WTC11 (cell line): ENCODE data around the gene LRCH4. TPM values are rescaled to one million over a fixed set of nuclear protein-coding genes. Genes with fewer than 3 reads are reported as not detected.

ENCODE experiments used
- ATAC-seq: fragments of 200-7000 bp; cut with Tn5 transposase; 2 replicates; pipeline ENCODE4 v1.10.0; 2021; ENCODE audit warnings: mild to moderate bottlenecking, moderate library complexity
- CTCF ChIA-PET: fragments of 300-600 bp; sonication (Branson Sonifier 250); formaldehyde crosslinking; loops from one replicate; lab custom pipeline; 2021; ENCODE audit warnings: antibody characterized with exemption; lab: Charles Lee
- POLR2A ChIA-PET: fragments of 350-600 bp; sonication (Branson Sonifier 250); formaldehyde crosslinking; loops from one replicate; lab custom pipeline; 2021; ENCODE audit warnings: antibody characterized with exemption; lab: Charles Lee
- DNase-seq: peaks from one replicate; pipeline ENCODE4 v3.0.0; 2021; ENCODE audit warnings: low spot score
- H3K27ac Mint-ChIP-seq: 2 replicates; pipeline ENCODE4 v1.8.0; 2021; ENCODE audit warnings: mixed read lengths
- H3K27me3 Mint-ChIP-seq: 2 replicates; pipeline ENCODE4 v1.8.0; 2021; ENCODE audit warnings: low read depth, mild to moderate bottlenecking, moderate library complexity, mixed read lengths
- H3K36me3 Mint-ChIP-seq: 2 replicates; pipeline ENCODE4 v1.8.0; 2021; ENCODE audit warnings: mixed read lengths
- H3K4me1 Mint-ChIP-seq: 2 replicates; pipeline ENCODE4 v1.8.0; 2022; ENCODE audit warnings: mixed read lengths
- H3K4me3 Mint-ChIP-seq: 2 replicates; pipeline ENCODE4 v1.8.0; 2021; ENCODE audit warnings: mild to moderate bottlenecking, moderate library complexity, mixed read lengths
- H3K9me3 Mint-ChIP-seq: 2 replicates; pipeline ENCODE4 v1.8.0; 2021; ENCODE audit warnings: mixed read lengths
- AR ChIP-seq: fragments of 250-450 bp; sonication (Bioruptor Pico); IDR thresholded peaks from 2 replicates; pipeline ENCODE4 v1.9.0; 2021; ENCODE audit warnings: mild to moderate bottlenecking
- CDX4 ChIP-seq: fragments of 250-450 bp; sonication (Bioruptor Pico); IDR thresholded peaks from 2 replicates; pipeline ENCODE4 v1.9.0; 2021; ENCODE audit warnings: moderate library complexity, mild to moderate bottlenecking, inconsistent platforms, borderline replicate concordance
- CTCF ChIP-seq: fragments of 200-600 bp; IDR thresholded peaks from 2 replicates; pipeline ENCODE4 v1.8.0; 2022; ENCODE audit warnings: antibody characterized with exemption
- E2F4 ChIP-seq: sonication (generic); formaldehyde crosslinking; IDR thresholded peaks from 2 replicates; pipeline ENCODE4 v1.8.1; 2022; ENCODE audit warnings: low read depth, mild to moderate bottlenecking, moderate library complexity, missing genetic modification reagents, borderline replicate concordance
- ELF4 ChIP-seq: sonication (generic); formaldehyde crosslinking; IDR thresholded peaks from 2 replicates; pipeline ENCODE4 v1.8.1; 2022; ENCODE audit warnings: low read depth, mild to moderate bottlenecking, moderate library complexity, missing genetic modification reagents
- FOXJ3 ChIP-seq: sonication (generic); formaldehyde crosslinking; IDR thresholded peaks from 2 replicates; pipeline ENCODE4 v1.9.0; 2021; ENCODE audit warnings: missing genetic modification reagents, mild to moderate bottlenecking, borderline replicate concordance
- GABPB1 ChIP-seq: sonication (generic); formaldehyde crosslinking; IDR thresholded peaks from 2 replicates; pipeline ENCODE4 v1.8.1; 2023; ENCODE audit warnings: mild to moderate bottlenecking, missing genetic modification reagents
- GRHL2 ChIP-seq: fragments of 250-450 bp; sonication (Bioruptor Pico); IDR thresholded peaks from 2 replicates; pipeline ENCODE4 v1.8.0; 2022; ENCODE audit warnings: mild to moderate bottlenecking, moderate library complexity; ENCODE audit not compliant: insufficient replicate concordance, severe bottlenecking
- HMGA2 ChIP-seq: fragments of 250-450 bp; sonication (Bioruptor Pico); IDR thresholded peaks from 2 replicates; pipeline ENCODE4 v1.4.0; 2021; ENCODE audit warnings: mild to moderate bottlenecking, moderate library complexity
- JAZF1 ChIP-seq: fragments of 250-450 bp; sonication (Bioruptor Pico); IDR thresholded peaks from 2 replicates; pipeline ENCODE4 v1.9.0; 2021; ENCODE audit warnings: moderate library complexity, mild to moderate bottlenecking, inconsistent platforms
- JUN ChIP-seq: sonication (generic); formaldehyde crosslinking; IDR thresholded peaks from 2 replicates; pipeline ENCODE4 v1.8.0; 2023; ENCODE audit warnings: mild to moderate bottlenecking, missing genetic modification reagents
- KAT7 ChIP-seq: sonication (generic); formaldehyde crosslinking; IDR thresholded peaks from 2 replicates; pipeline ENCODE4 v1.8.1; 2023; ENCODE audit warnings: missing genetic modification reagents, mild to moderate bottlenecking, borderline replicate concordance
- PRRX2 ChIP-seq: fragments of 250-450 bp; sonication (Bioruptor Pico); IDR thresholded peaks from 2 replicates; pipeline ENCODE4 v1.8.0; 2021; ENCODE audit warnings: mild to moderate bottlenecking
- SOX15 ChIP-seq: fragments of 250-450 bp; sonication (Bioruptor Pico); IDR thresholded peaks from 2 replicates; pipeline ENCODE4 v1.9.0; 2021; ENCODE audit warnings: mild to moderate bottlenecking
- SP1 ChIP-seq: sonication (generic); formaldehyde crosslinking; conservative IDR thresholded peaks from 2 replicates; pipeline ENCODE4 v1.8.1; 2022; ENCODE audit warnings: missing genetic modification reagents
- TCF7 ChIP-seq: sonication (generic); formaldehyde crosslinking; IDR thresholded peaks from 2 replicates; pipeline ENCODE4 v1.8.0; 2022; ENCODE audit warnings: mild to moderate bottlenecking, low read depth, missing genetic modification reagents, moderate library complexity
- TEAD1 ChIP-seq: sonication (generic); formaldehyde crosslinking; IDR thresholded peaks from 2 replicates; pipeline ENCODE4 v1.8.0; 2022; ENCODE audit warnings: mild to moderate bottlenecking, missing genetic modification reagents
- TEAD4 ChIP-seq: sonication (generic); formaldehyde crosslinking; IDR thresholded peaks from 2 replicates; pipeline ENCODE4 v1.8.0; 2022; ENCODE audit warnings: mild to moderate bottlenecking, missing genetic modification reagents
- USF2 ChIP-seq: sonication (generic); formaldehyde crosslinking; IDR thresholded peaks from 2 replicates; pipeline ENCODE4 v1.8.1; 2023; ENCODE audit warnings: mild to moderate bottlenecking, missing genetic modification reagents, moderate library complexity
- ZBTB21 ChIP-seq: sonication (generic); formaldehyde crosslinking; IDR thresholded peaks from 2 replicates; pipeline ENCODE4 v1.8.1; 2023; ENCODE audit warnings: mild to moderate bottlenecking, missing genetic modification reagents, borderline replicate concordance
- ZNF232 ChIP-seq: sonication (generic); formaldehyde crosslinking; IDR thresholded peaks from 2 replicates; pipeline ENCODE4 v1.8.0; 2022; ENCODE audit warnings: mild to moderate bottlenecking, missing genetic modification reagents
- ZNF396 ChIP-seq: fragments of 250-450 bp; sonication (Bioruptor Pico); IDR thresholded peaks from 2 replicates; pipeline ENCODE4 v1.8.0; 2021; ENCODE audit warnings: mild to moderate bottlenecking, moderate library complexity, borderline replicate concordance
- total RNA-seq: library from RNA; stranded (reverse); gene quantifications from 3 replicates; pipeline ENCODE4 v1.2.3, GENCODE V29; 2021
- TF ChIP-seq, protein P1 (sequence below): sonication (generic); formaldehyde crosslinking; IDR thresholded peaks from 2 replicates; pipeline ENCODE4 v1.8.0; 2022; ENCODE audit warnings: mild to moderate bottlenecking, missing genetic modification reagents
- TF ChIP-seq, protein P2 (sequence below): sonication (generic); formaldehyde crosslinking; conservative IDR thresholded peaks from 2 replicates; pipeline ENCODE4 v1.8.1; 2022; ENCODE audit warnings: mild to moderate bottlenecking, missing genetic modification reagents
- TF ChIP-seq, protein P3 (sequence below): sonication (generic); formaldehyde crosslinking; IDR thresholded peaks from 2 replicates; pipeline ENCODE4 v1.8.0; 2022; ENCODE audit warnings: mild to moderate bottlenecking, missing genetic modification reagents
- TF ChIP-seq, protein P4 (sequence below): sonication (generic); formaldehyde crosslinking; IDR thresholded peaks from 2 replicates; pipeline ENCODE4 v1.8.1; 2023; ENCODE audit warnings: mild to moderate bottlenecking, moderate library complexity, missing genetic modification reagents

LRCH4 gene
- total RNA-seq, 1 experiment from 2014 or later = 56.7 TPM

GRCh38 chr7:100603726-100604027 lies 17.7 kb upstream of the LRCH4 start:
- peak; percentile 7 for ATAC-seq
- H3K27ac Mint-ChIP-seq = peak overlapping the region; percentile 96
- CTCF ChIA-PET = interaction anchor here (0.6 to 5.8 kb wide), 14 partner anchors 9 to 124 kb away, joined by 3 to 67 read pairs (median 4); partner anchors contain the start of genes FBXO24, GIGYF1, LRCH4 and MOSPD3
- POLR2A ChIA-PET = interaction anchor here (0.5 to 3.0 kb wide), 8 partner anchors 9 to 1132 kb away, joined by 3 to 60 read pairs (median 8); partner anchors contain the start of genes FBXO24, LRCH4, MOSPD3 and POP7
- peaks cover 43% of the 10 kb centered on the region for H3K4me1 Mint-ChIP-seq
- H3K27me3 Mint-ChIP-seq = peaks cover 13% of the 10 kb centered on the region
- peaks cover 9% of the 10 kb centered on the region for H3K36me3 Mint-ChIP-seq
- peak overlapping the region; percentile 87 for H3K4me3 Mint-ChIP-seq
- no peak for DNase-seq
- H3K9me3 Mint-ChIP-seq = no peaks in the 10 kb centered on the region
- TF ChIP-seq E2F4 (no peak), CDX4 (CRISPR knock-in tag) (no peak), CTCF (no peak), ELF4 (CRISPR knock-in tag) (no peak), ZNF232 (CRISPR knock-in tag) (no peak), AR (no peak), HMGA2 (CRISPR knock-in tag) (no peak), ZBTB21 (peak; percentile 47; the same call in 1 of the 2 replicates), USF2 (CRISPR knock-in tag) (no peak), JUN (CRISPR knock-in tag) (no peak), PRRX2 (CRISPR knock-in tag) (no peak), FOXJ3 (CRISPR knock-in tag) (no peak), TCF7 (no peak), KAT7 (CRISPR knock-in tag) (no peak), SOX15 (CRISPR knock-in tag) (no peak), TEAD4 (CRISPR knock-in tag) (no peak), GABPB1 (CRISPR knock-in tag) (no peak), JAZF1 (CRISPR knock-in tag) (no peak), SP1 (peak; percentile 15; the same call in 1 of the 2 replicates), GRHL2 (CRISPR knock-in tag) (no peak), ZNF396 (CRISPR knock-in tag) (no peak), TEAD1 (CRISPR knock-in tag) (no peak)
- TF ChIP-seq, protein P1, sequence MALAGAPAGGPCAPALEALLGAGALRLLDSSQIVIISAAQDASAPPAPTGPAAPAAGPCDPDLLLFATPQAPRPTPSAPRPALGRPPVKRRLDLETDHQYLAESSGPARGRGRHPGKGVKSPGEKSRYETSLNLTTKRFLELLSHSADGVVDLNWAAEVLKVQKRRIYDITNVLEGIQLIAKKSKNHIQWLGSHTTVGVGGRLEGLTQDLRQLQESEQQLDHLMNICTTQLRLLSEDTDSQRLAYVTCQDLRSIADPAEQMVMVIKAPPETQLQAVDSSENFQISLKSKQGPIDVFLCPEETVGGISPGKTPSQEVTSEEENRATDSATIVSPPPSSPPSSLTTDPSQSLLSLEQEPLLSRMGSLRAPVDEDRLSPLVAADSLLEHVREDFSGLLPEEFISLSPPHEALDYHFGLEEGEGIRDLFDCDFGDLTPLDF = no peak
- TF ChIP-seq, protein P2, sequence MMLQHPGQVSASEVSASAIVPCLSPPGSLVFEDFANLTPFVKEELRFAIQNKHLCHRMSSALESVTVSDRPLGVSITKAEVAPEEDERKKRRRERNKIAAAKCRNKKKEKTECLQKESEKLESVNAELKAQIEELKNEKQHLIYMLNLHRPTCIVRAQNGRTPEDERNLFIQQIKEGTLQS (CRISPR knock-in tag) = no peak
- TF ChIP-seq, protein P3, sequence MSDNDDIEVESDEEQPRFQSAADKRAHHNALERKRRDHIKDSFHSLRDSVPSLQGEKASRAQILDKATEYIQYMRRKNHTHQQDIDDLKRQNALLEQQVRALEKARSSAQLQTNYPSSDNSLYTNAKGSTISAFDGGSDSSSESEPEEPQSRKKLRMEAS = no peak
- TF ChIP-seq, protein P4, sequence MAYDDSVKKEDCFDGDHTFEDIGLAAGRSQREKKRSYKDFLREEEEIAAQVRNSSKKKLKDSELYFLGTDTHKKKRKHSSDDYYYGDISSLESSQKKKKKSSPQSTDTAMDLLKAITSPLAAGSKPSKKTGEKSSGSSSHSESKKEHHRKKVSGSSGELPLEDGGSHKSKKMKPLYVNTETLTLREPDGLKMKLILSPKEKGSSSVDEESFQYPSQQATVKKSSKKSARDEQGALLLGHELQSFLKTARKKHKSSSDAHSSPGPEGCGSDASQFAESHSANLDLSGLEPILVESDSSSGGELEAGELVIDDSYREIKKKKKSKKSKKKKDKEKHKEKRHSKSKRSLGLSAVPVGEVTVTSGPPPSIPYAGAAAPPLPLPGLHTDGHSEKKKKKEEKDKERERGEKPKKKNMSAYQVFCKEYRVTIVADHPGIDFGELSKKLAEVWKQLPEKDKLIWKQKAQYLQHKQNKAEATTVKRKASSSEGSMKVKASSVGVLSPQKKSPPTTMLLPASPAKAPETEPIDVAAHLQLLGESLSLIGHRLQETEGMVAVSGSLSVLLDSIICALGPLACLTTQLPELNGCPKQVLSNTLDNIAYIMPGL (CRISPR knock-in tag) = 0 out of 2 replicates have a peak, but pooled peaks have one; percentile 5
